ENCODE measurements around the gene SPTLC3. TPM values are rescaled to one million over a fixed set of nuclear protein-coding genes. Genes with fewer than 3 reads are reported as not detected.

The SPTLC3 gene
- total RNA-seq, 1 donor from 2014 or later: 0.46 TPM

DNA sequence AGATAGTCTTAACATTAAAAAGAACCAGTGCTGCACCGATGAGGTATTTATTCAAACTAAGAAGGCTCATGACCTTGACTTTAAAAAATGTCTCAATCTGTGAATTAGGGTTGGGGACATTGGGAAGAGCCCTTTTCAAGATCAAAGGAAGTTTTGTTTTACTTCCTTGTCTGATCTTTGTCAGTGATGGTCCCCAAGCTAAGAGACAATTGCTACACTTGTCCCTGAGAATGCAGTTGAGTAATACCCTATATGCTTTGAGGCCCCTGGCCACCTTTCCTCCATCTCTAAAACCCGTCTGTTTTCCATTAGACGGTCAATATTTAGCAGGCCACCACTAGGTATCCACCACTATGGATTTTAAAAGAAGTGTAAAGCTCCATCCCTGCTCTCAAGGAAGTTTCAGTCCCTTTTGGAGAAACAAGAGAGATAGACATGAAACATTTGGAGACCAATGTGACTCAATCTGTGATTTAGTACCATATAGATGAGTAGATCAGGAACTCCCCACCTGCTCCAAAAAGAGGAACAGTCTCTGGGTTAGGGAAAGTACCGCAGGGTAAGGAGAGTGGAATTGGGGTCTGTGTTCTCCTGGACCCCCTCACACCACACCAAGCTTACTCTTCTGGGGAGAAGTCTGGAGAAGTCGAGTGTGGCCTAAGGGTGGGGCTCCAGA is 113.2 kb downstream of the SPTLC3 start:
- no peak for DNase-seq (ENCODE audit: low read depth)
- TF ChIP-seq CTCF (conservative IDR thresholded peaks at IDR 0.05; ENCODE audit: low read depth, low read length): no peak
- no peak overlapping the region for H3K4me3 ChIP-seq (ENCODE audit: low read depth, low read length)

DNA sequence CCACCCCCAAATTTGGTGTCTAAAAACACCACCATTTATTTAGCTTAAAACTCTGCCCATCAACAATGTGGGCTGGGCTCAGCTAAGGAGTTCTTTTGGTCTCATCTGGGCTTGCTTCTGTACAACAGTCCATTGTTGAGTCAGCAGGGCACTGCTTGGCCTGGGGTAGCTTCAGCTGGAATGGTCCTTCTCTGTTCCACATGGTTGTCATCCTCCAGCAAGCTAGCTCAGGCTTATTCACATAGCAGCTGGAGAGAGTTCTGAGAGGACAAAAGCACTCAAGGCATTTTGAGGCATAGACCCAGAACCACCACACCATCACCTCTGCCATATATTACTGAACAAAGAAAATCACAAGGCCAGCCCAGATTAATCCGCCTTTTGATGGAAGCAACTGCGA is 116.7 kb downstream of the SPTLC3 start:
- H3K4me3 ChIP-seq (ENCODE audit: low read depth, low read length): no peak overlapping the region

GRCh38 chr20:13128173-13128572 is 119.4 kb downstream of the SPTLC3 start:
- no peak overlapping the region for H3K4me3 ChIP-seq (ENCODE audit: low read depth, low read length)
- no peak for TF ChIP-seq CTCF (conservative IDR thresholded peaks at IDR 0.05; ENCODE audit: low read depth, low read length)
- no peak for DNase-seq (ENCODE audit: low read depth)

More for the DNA sequence above, 116.7 kb downstream of the SPTLC3 start:
- no peak for DNase-seq (ENCODE audit: low read depth)
- TF ChIP-seq CTCF (conservative IDR thresholded peaks at IDR 0.05; ENCODE audit: low read depth, low read length): no peak

DNA sequence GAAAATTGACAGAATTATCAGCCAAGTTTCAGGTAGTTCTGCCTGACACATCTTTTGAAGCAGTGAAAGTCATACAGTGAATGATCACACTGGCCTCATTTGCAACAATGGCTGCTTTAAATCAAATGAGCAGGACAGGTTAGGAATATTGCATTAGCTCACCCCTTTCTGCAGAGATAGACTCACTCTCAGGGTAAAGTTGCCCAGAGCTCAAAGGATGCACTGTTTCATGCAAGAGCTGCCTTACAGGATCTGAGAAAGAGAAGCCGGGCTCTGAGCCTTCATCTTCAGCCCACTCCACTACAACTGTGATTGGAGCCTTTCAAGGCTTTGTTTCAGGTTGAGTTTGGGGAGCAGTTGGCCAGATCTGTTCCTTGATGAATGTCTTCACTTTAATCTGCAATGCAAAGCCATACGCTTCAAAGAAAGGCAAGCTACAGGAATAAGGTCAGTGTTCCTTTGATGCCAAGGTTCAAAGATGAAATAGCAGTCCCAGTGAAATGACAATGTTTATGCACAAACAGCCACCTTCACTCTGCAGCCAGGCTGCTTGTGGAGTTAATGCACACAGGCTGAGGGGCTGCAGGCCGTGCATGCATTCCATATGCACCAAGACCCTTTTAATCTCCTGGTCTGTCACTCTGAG is 121.4 kb downstream of the SPTLC3 start:
- TF ChIP-seq CTCF (conservative IDR thresholded peaks at IDR 0.05; ENCODE audit: low read depth, low read length): no peak
- no peak for DNase-seq (ENCODE audit: low read depth)
- H3K4me3 ChIP-seq (ENCODE audit: low read depth, low read length): no peak overlapping the region

DNA sequence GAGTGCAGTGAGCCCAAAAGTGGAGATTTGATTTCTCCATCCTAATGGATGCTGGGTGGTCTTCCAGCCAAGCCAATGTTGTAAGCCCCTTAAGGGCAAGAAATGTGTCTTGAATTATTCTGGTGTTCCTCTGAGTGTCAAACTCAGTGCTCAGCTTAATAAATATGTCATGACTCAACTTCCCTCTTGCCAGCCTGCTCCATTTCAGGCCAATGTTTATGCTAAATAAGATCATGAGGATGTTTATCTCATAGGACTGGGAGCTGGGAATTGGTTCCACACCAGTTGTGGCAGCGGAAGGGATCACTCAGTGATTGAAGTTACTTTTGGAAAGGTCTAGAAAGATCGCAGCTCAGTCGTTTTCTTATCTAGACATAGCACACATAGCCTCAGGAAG is 121.9 kb downstream of the SPTLC3 start:
- DNase-seq (ENCODE audit: low read depth): no peak
- no peak for TF ChIP-seq CTCF (conservative IDR thresholded peaks at IDR 0.05; ENCODE audit: low read depth, low read length)
- no peak overlapping the region for H3K4me3 ChIP-seq (ENCODE audit: low read depth, low read length)

DNA sequence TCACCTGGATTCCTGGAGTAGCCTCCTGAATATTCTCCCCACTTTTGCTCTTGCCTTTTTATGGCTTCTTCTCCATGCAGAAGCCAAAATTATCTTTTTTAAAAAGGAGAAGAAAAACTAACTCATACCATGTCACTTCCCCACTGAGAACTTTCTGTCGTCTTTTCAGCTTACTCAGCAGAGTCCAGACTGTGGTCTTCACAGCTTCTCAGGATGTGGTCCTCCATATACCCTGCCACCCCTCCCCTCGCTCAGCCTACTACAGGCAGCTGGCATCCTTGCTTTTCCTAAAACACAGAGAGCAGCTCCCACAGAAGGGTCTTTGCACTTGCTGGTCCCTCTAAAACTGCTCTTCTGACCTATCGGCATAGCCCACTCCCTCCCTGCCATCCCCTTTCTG is 122.9 kb downstream of the SPTLC3 start:
- DNase-seq (ENCODE audit: low read depth): no peak
- no peak overlapping the region for H3K4me3 ChIP-seq (ENCODE audit: low read depth, low read length)
- no peak for TF ChIP-seq CTCF (conservative IDR thresholded peaks at IDR 0.05; ENCODE audit: low read depth, low read length)

Data from epithelial cell of proximal tubule (primary cell).